ENCODE results near the gene TP63.

DNA sequence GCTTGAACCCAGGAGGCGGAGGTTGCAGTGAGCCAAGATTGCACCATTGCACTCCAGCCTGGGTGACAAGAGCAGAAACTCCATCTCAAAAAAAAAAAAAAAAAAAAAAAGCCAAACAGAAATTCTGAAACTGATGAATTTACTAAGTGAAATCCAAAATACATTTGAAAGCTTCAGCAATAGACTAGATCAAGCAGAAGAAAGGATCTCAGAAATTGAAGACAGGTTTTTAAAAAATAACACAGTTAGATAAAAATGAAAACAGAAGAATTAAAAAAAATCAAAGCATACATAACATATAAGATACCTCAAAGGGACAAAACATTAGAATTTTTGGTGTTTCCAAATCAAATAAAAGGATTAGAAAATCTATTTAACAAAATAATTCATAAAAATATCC is 114.4 kb downstream of the TP63 start:
- TF ChIP-seq, protein P1, sequence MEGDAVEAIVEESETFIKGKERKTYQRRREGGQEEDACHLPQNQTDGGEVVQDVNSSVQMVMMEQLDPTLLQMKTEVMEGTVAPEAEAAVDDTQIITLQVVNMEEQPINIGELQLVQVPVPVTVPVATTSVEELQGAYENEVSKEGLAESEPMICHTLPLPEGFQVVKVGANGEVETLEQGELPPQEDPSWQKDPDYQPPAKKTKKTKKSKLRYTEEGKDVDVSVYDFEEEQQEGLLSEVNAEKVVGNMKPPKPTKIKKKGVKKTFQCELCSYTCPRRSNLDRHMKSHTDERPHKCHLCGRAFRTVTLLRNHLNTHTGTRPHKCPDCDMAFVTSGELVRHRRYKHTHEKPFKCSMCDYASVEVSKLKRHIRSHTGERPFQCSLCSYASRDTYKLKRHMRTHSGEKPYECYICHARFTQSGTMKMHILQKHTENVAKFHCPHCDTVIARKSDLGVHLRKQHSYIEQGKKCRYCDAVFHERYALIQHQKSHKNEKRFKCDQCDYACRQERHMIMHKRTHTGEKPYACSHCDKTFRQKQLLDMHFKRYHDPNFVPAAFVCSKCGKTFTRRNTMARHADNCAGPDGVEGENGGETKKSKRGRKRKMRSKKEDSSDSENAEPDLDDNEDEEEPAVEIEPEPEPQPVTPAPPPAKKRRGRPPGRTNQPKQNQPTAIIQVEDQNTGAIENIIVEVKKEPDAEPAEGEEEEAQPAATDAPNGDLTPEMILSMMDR (IDR thresholded peaks at IDR 0.05): no peak
- no peak for TF ChIP-seq POLR2A (IDR thresholded peaks at IDR 0.05)

Measured in body of pancreas (tissue), 4 donors.